Measurements from ENCODE around the gene CYP4F12. TPM values are rescaled to one million over a fixed set of nuclear protein-coding genes. Genes with fewer than 3 reads are reported as not detected.
"Not testable (repeated sequence)": the region's sequence is repeated elsewhere in the genome, so short reads cannot be mapped to it uniquely, and the experiment has no call there.

Gene CYP4F12
- polyA plus RNA-seq, 1 experiment, result not detected

DNA sequence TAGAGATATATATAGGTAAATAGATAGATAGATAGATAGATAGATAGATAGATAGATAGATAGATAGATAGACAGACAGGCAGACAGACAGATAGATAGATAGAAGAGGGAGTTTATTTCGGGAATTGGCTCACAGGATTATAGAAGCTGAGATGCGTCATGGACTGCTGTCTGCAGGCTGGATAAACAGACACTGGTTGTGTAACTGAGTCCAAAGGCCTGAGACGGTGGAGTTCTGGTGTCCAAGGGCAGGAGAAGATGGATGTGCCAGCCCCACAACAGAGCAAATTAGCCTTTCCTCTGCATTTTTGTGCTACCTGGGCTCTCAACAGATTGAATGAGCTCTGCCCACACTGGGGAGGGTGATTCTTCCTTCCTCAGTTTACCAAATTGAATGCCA, 29.5 kb upstream of the CYP4F12 start:
- H3K27me3 ChIP-seq (ENCODE audit: control insufficient read depth, insufficient read depth, low read length), result no peaks in the 10 kb centered on the region
- TF ChIP-seq CTCF (IDR thresholded peaks at IDR 0.05; ENCODE audit: low read depth, low read length), result no peak
- peaks cover 22% of the 10 kb centered on the region for H3K9me3 ChIP-seq (ENCODE audit: control insufficient read depth, insufficient read depth, low read length)
- ChIA-PET POLR2A (no interaction called here), CTCF (no interaction called here)
- no peak overlapping the region for H3K27ac ChIP-seq (ENCODE audit: low read depth, low read length)
- no peak for DNase-seq (ENCODE audit: low read depth, low spot score)
- H3K4me3 ChIP-seq (ENCODE audit: low read depth, low read length), result no peak overlapping the region

DNA sequence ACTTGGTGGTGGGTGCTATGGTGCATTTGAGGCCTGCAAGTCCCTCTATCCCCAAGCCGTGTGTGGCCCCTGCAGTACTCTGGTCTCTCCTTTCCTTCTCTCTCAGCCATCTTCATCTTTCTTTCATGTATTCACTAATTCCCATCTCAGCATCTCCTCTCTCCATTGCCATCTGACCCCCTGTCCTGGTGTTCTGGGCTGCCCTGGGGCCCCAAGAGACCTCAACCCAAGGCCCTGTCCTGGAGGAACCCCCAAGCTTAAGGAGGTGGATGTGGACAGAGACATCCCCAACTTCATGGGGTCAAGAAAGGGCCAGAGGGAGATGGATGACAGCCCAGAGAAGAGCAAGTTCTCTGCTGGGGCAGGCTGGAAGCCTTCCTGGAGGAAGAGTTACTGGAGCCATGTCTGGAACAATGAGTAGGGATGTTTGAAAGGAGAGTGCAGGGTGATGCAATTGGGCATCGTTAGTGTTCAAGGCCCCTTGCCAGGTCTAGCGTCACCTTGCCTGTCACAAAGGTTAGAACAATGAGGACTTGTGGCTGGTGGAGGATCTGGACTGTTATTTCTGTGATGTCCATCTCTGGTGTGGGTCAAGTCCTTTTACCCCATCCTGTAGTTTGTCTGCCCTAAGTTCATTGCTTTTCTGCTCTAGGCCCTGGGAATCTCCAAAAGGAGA, 28.7 kb upstream of the CYP4F12 start:
- Histone ChIP-seq H3K27me3 (ENCODE audit: control insufficient read depth, insufficient read depth, low read length) (no peaks in the 10 kb centered on the region), H3K27ac (ENCODE audit: low read depth, low read length) (no peak overlapping the region), H3K9me3 (ENCODE audit: control insufficient read depth, insufficient read depth, low read length) (peaks cover 22% of the 10 kb centered on the region), H3K4me3 (ENCODE audit: low read depth, low read length) (no peak overlapping the region)
- TF ChIP-seq CTCF (IDR thresholded peaks at IDR 0.05; ENCODE audit: low read depth, low read length), result no peak
- ChIA-PET CTCF (no interaction called here), POLR2A (no interaction called here)
- DNase-seq (ENCODE audit: low read depth, low spot score), result no peak

GRCh38 chr19:15644816-15645215, 28.1 kb upstream of the CYP4F12 start:
- no peak overlapping the region for H3K4me3 ChIP-seq (ENCODE audit: low read depth, low read length)
- CTCF ChIA-PET, result no interaction called here
- POLR2A ChIA-PET, result no interaction called here
- no peak for TF ChIP-seq CTCF (IDR thresholded peaks at IDR 0.05; ENCODE audit: low read depth, low read length)
- H3K9me3 ChIP-seq (ENCODE audit: control insufficient read depth, insufficient read depth, low read length), result peaks cover 22% of the 10 kb centered on the region
- no peak overlapping the region for H3K27ac ChIP-seq (ENCODE audit: low read depth, low read length)
- no peaks in the 10 kb centered on the region for H3K27me3 ChIP-seq (ENCODE audit: control insufficient read depth, insufficient read depth, low read length)
- DNase-seq (ENCODE audit: low read depth, low spot score), result no peak

DNA sequence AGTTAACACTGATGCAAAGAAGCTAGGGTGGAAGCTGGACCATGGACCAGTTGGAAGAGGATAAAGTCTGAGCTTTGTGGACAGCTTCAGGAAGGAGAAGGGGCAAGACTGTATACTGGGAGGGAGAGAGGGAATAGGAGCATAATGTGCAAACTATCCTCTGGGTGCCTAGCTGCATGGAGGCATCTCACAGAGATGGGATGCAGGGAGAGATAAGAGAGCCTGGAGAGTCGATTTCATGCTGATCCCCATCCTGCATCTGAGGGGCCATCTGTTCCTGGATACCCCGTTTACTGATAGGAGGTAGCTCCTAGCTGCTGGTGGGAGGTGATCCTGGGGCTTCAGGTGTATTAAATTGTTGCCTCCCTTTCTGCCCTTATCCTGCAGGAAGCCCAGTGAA, 23.4 kb upstream of the CYP4F12 start:
- CTCF ChIA-PET, result no interaction called here
- H3K4me3 ChIP-seq (ENCODE audit: low read depth, low read length), result no peak overlapping the region
- no peak overlapping the region for H3K27ac ChIP-seq (ENCODE audit: low read depth, low read length)
- TF ChIP-seq CTCF (IDR thresholded peaks at IDR 0.05; ENCODE audit: low read depth, low read length), result no peak
- POLR2A ChIA-PET, result no interaction called here
- no peak for DNase-seq (ENCODE audit: low read depth, low spot score)
- H3K27me3 ChIP-seq (ENCODE audit: control insufficient read depth, insufficient read depth, low read length), result no peaks in the 10 kb centered on the region
- H3K9me3 ChIP-seq (ENCODE audit: control insufficient read depth, insufficient read depth, low read length), result peaks cover 14% of the 10 kb centered on the region

DNA sequence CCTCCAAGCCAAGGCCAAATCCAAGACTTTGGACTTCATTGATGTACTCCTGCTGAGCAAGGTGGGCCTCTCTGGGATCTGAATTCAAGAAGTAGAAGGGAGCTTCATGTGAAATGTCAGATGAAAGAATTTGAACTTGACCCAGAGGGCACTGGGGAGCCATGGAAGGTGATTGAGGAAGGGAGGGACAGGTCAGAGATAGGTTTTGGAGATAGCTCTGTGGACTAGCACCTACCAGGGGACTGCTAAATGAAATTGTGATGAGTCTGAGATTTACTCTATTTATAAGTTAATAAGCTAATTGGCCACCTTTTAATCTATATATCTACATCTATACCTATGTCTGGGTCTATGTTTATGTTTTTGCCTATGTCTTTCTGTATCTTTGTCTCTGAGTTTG, 22.8 kb upstream of the CYP4F12 start:
- POLR2A ChIA-PET; H3K27me3 ChIP-seq (ENCODE audit: control insufficient read depth, insufficient read depth, low read length); DNase-seq (ENCODE audit: low read depth, low spot score); H3K27ac ChIP-seq (ENCODE audit: low read depth, low read length); CTCF ChIA-PET; H3K4me3 ChIP-seq (ENCODE audit: low read depth, low read length): not testable (repeated sequence)
- peaks cover 14% of the 10 kb centered on the region for H3K9me3 ChIP-seq (ENCODE audit: control insufficient read depth, insufficient read depth, low read length)

GRCh38 chr19:15651791-15652190, 21.1 kb upstream of the CYP4F12 start:
- POLR2A ChIA-PET, result no interaction called here
- no peak overlapping the region for H3K4me3 ChIP-seq (ENCODE audit: low read depth, low read length)
- DNase-seq (ENCODE audit: low read depth, low spot score), result no peak
- H3K9me3 ChIP-seq (ENCODE audit: control insufficient read depth, insufficient read depth, low read length), result peaks cover 7% of the 10 kb centered on the region; the same call in 1 of the 2 replicates
- H3K27me3 ChIP-seq (ENCODE audit: control insufficient read depth, insufficient read depth, low read length), result no peaks in the 10 kb centered on the region
- H3K27ac ChIP-seq (ENCODE audit: low read depth, low read length), result no peak overlapping the region
- no peak for TF ChIP-seq CTCF (IDR thresholded peaks at IDR 0.05; ENCODE audit: low read depth, low read length)
- CTCF ChIA-PET, result no interaction called here

Measured in AG04450 (cell line).